ENCODE results near the gene CARD19.
"Not testable (repeated sequence)": the region's sequence is repeated elsewhere in the genome, so short reads cannot be mapped to it uniquely, and the experiment has no call there.

Gene CARD19

GRCh38 chr9:93134015-93134739 lies 38.2 kb downstream of the CARD19 start, which contains the start of gene NINJ1:
TSS of gene NINJ1 (minus strand) at chr9:93134251. CDS start at chr9:93134217, 34 bp downstream.
- DNase-seq (ENCODE audit: low spot score), result no peak

GRCh38 chr9:93134740-93135444 lies 38.9 kb downstream of the CARD19 start:
- DNase-seq (ENCODE audit: low spot score), result no peak

GRCh38 chr9:93136011-93136440 lies 40.0 kb downstream of the CARD19 start:
- DNase-seq (ENCODE audit: low spot score), result no peak

GRCh38 chr9:93137362-93137761 lies 41.3 kb downstream of the CARD19 start:
- no peak for DNase-seq (ENCODE audit: low spot score)

GRCh38 chr9:93138171-93138764 lies 42.3 kb downstream of the CARD19 start:
- no peak for DNase-seq (ENCODE audit: low spot score)

GRCh38 chr9:93139365-93140182 lies 43.6 kb downstream of the CARD19 start:
- DNase-seq (ENCODE audit: low spot score), result no peak

GRCh38 chr9:93141771-93142483 lies 45.9 kb downstream of the CARD19 start:
- no peak for DNase-seq (ENCODE audit: low spot score)

GRCh38 chr9:93143830-93144530 lies 48.0 kb downstream of the CARD19 start:
- DNase-seq (ENCODE audit: low spot score), result peak; percentile 97

- DNase-seq (ENCODE audit: low spot score), result not testable (repeated sequence)
These were observed 50.7 kb downstream of the CARD19 start for GRCh38 chr9:93146696-93147095.

- DNase-seq (ENCODE audit: low spot score), result no peak
These were observed 51.6 kb downstream of the CARD19 start for GRCh38 chr9:93147632-93148031.

GRCh38 chr9:93148721-93149120 lies 52.7 kb downstream of the CARD19 start:
- no peak for DNase-seq (ENCODE audit: low spot score)

- no peak for DNase-seq (ENCODE audit: low spot score)
These were observed 53.3 kb downstream of the CARD19 start for GRCh38 chr9:93149361-93149760.

- DNase-seq (ENCODE audit: low spot score), result no peak
These were observed 55.2 kb downstream of the CARD19 start for GRCh38 chr9:93151097-93151784.

GRCh38 chr9:93154293-93154903 lies 58.4 kb downstream of the CARD19 start:
- no peak for DNase-seq (ENCODE audit: low spot score)

GRCh38 chr9:93155716-93156474 lies 59.9 kb downstream of the CARD19 start:
- DNase-seq (ENCODE audit: low spot score), result peak; percentile 79

GRCh38 chr9:93156475-93157008 lies 60.5 kb downstream of the CARD19 start:
- DNase-seq (ENCODE audit: low spot score), result no peak

GRCh38 chr9:93159601-93160471 lies 63.8 kb downstream of the CARD19 start:
- DNase-seq (ENCODE audit: low spot score), result peak; percentile 55

Data from putamen (tissue), 1 donor.